HepG2 (cell line): ENCODE measurements around the gene RGMA. TPM values are rescaled to one million over a fixed set of nuclear protein-coding genes. Genes with fewer than 3 reads are reported as not detected.

Experiments used
- ATAC-seq: fragments of 200-7000 bp; cut with Tn5 transposase; 3 replicates; pipeline ENCODE4 v1.9.1; 2020; ENCODE audit warnings: mild to moderate bottlenecking, moderate library complexity
- BruUV-seq: library from RNA; stranded (reverse); fragments of 400-500 nt; replicated peaks from 2 replicates; lab custom pipeline; 2021; lab: Mats Ljungman, UMichigan
- CTCF ChIA-PET: fragments of 300-600 bp; formaldehyde crosslinking; extraction: SDS; loops from one replicate; lab custom pipeline; 2021; ENCODE audit warnings: low total read pairs, inconsistent platforms, low intra/inter-chr PET ratio; lab: Yijun Ruan, JAX
- POLR2A ChIA-PET: fragments of 350-600 bp; sonication (Branson Sonifier 250); formaldehyde crosslinking; loops from one replicate; lab custom pipeline; 2020; ENCODE audit warnings: antibody characterized with exemption, inconsistent platforms; lab: Yijun Ruan, JAX
- DNase-seq: peaks from one replicate; pipeline ENCODE4 v3.0.0-alpha.2; 2015; ENCODE audit warnings: low spot score
- FAIRE-seq: peaks from 3 replicates; lab custom pipeline; 2011; peaks lifted over from hg19 to GRCh38; lab: Jason Lieb, UNC
- H2AFZ ChIP-seq: one replicate; pipeline ENCODE4 v1.6.1; 2011; ENCODE audit warnings: low read length, inconsistent platforms
- H3K27ac ChIP-seq: fragments of 300-600 bp; 3 replicates; pipeline ENCODE4 v1.8.0; 2011; ENCODE audit warnings: mixed run types, mild to moderate bottlenecking, mixed read lengths, low read length, inconsistent platforms; ENCODE audit not compliant: insufficient read depth; ENCODE audit errors: extremely low read length
- H3K27me3 ChIP-seq, 2 experiments: fragments of 200-600 bp in 1 of 2; 2 replicates in 1 of 2; 3 replicates in 1 of 2; pipeline versions ENCODE4 v1.6.0 to v1.8.0; 2011; ENCODE audit warnings: low read length in 2 of 2, mild to moderate bottlenecking in 2 of 2, moderate library complexity in 2 of 2, inconsistent platforms in 1 of 2; ENCODE audit not compliant: insufficient read depth in 2 of 2, control insufficient read depth in 1 of 2
- H3K36me3 ChIP-seq, 2 experiments: fragments of 200-600 bp in 1 of 2; replicated peaks in 1 of 2; 2 replicates in 1 of 2; 3 replicates in 1 of 2; pipeline versions ENCODE4 v1.5.1 to v1.8.0; 2011; ENCODE audit warnings: low read length in 2 of 2, inconsistent platforms in 1 of 2; ENCODE audit not compliant: insufficient read depth in 2 of 2, control insufficient read depth in 1 of 2
- H3K4me1 ChIP-seq: 2 replicates; pipeline ENCODE4 v1.5.1; 2012; ENCODE audit warnings: low read length, inconsistent platforms; ENCODE audit not compliant: insufficient read depth
- H3K4me2 ChIP-seq: 2 replicates; pipeline ENCODE4 v1.6.0; 2011; ENCODE audit warnings: low read depth, low read length, inconsistent platforms
- H3K4me3 ChIP-seq, 3 experiments: fragments of 200-600 bp in 1 of 3; sonication (generic), shearing (Covaris generic) in 1 of 3; replicated peaks in 1 of 3; 2 replicates each; pipeline ENCODE4 v1.5.1; 2011 to 2016; ENCODE audit warnings: low read length in 3 of 3, inconsistent platforms in 2 of 3, low read depth in 2 of 3, mild to moderate bottlenecking in 2 of 3, control low read depth in 1 of 3, mixed read lengths in 1 of 3; ENCODE audit not compliant: insufficient read depth in 1 of 3
- H3K79me2 ChIP-seq: one replicate; pipeline ENCODE4 v1.6.1; 2011; ENCODE audit warnings: low read length, inconsistent platforms; ENCODE audit not compliant: insufficient read depth
- H3K9ac ChIP-seq: 2 replicates; pipeline ENCODE4 v1.6.0; 2011; ENCODE audit warnings: mild to moderate bottlenecking, low read depth, low read length, inconsistent platforms; ENCODE audit not compliant: insufficient read depth
- H3K9me3 ChIP-seq: 2 replicates; pipeline ENCODE4 v1.5.1; 2012; ENCODE audit warnings: mild to moderate bottlenecking, low read length
- H4K20me1 ChIP-seq: 2 replicates; pipeline ENCODE4 v1.6.0; 2011; ENCODE audit warnings: inconsistent platforms, mild to moderate bottlenecking, low read length, moderate library complexity; ENCODE audit not compliant: insufficient read depth
- AGO1 ChIP-seq: fragments of 200-400 bp; formaldehyde crosslinking; IDR thresholded peaks from 2 replicates; pipeline ENCODE4 v1.6.1; 2017; ENCODE audit warnings: mild to moderate bottlenecking, low read depth, low read length, moderate library complexity; ENCODE audit not compliant: poor library complexity, severe bottlenecking
- AGO2 ChIP-seq: fragments of 200-400 bp; formaldehyde crosslinking; optimal IDR thresholded peaks from 2 replicates; pipeline ENCODE3; 2017; ENCODE audit warnings: mild to moderate bottlenecking, low read depth, low read length, moderate library complexity
- DPF2 ChIP-seq: sonication (generic); formaldehyde crosslinking; IDR thresholded peaks from 2 replicates; pipeline ENCODE4 v1.4.0; 2020; ENCODE audit warnings: mild to moderate bottlenecking, low read depth, missing genetic modification reagents, borderline replicate concordance
- KLF12 ChIP-seq: sonication (generic); formaldehyde crosslinking; IDR thresholded peaks from 2 replicates; pipeline ENCODE4 v1.4.0; 2020; ENCODE audit warnings: missing genetic modification reagents, borderline replicate concordance
- PHB2 ChIP-seq: fragments of 450-650 bp; IDR thresholded peaks from 2 replicates; pipeline ENCODE4 v1.6.1; 2018; ENCODE audit not compliant: partially characterized antibody
- POLR2G ChIP-seq: fragments of 200-400 bp; formaldehyde crosslinking; IDR thresholded peaks from 2 replicates; pipeline ENCODE4 v1.6.1; 2018; ENCODE audit warnings: mild to moderate bottlenecking, low read depth, low read length, moderate library complexity
- SP140L ChIP-seq: sonication (generic); formaldehyde crosslinking; IDR thresholded peaks from 2 replicates; pipeline ENCODE4 v1.4.0; 2020; ENCODE audit warnings: missing genetic modification reagents, borderline replicate concordance
- XRCC5 ChIP-seq: fragments of 200-400 bp; formaldehyde crosslinking; optimal IDR thresholded peaks from 2 replicates; pipeline ENCODE3; 2017; ENCODE audit warnings: mild to moderate bottlenecking, low read length
- ZNF564 ChIP-seq: sonication (generic); formaldehyde crosslinking; IDR thresholded peaks from 2 replicates; pipeline ENCODE4 v1.8.1; 2023; ENCODE audit warnings: mild to moderate bottlenecking, missing genetic modification reagents
- ZNF781 ChIP-seq: sonication (generic); formaldehyde crosslinking; IDR thresholded peaks from 2 replicates; pipeline ENCODE4 v1.5.1; 2020; ENCODE audit warnings: borderline replicate concordance, mild to moderate bottlenecking, missing genetic modification reagents; ENCODE audit errors: not compliant biosample characterization
- WGBS: methylation state at CpG from one replicate; pipeline ENCODE4 v1.1.6; 2017; ENCODE audit warnings: low lambda C conversion rate; 5-methylcytosine and 5-hydroxymethylcytosine counted together
- in situ Hi-C: cut with HindIII; loops from 2 replicates; pipeline ENCODE4 v1.10.0; 2017; ENCODE audit warnings: low pct_unique_long_range_greater_than_20kb; ENCODE audit not compliant: extremely low pct_ligation_motif_present
- intact Hi-C: fragments of 100-400 bp; cut with micrococcal nuclease; formaldehyde crosslinking; loops from one replicate; pipeline ENCODE4 v1.10.0; 2022; ENCODE audit not compliant: unreplicated experiment
- polyA plus RNA-seq, 8 experiments: library from polyadenylated mRNA; depleted of rRNA in 3 of 8; stranded (reverse) in 7 of 8; unstranded in 1 of 8; fragments of >200 nt; fragmentation: Illumina TruSeq in 4 of 8; extraction: Trizol in 4 of 8; gene quantifications; 2 replicates each; pipeline versions ENCODE4 v1.2.1 to v1.2.3, GENCODE V29; 2011 to 2016; ENCODE audit warnings: low read depth in 4 of 8, missing spikeins in 1 of 8, mixed read lengths in 1 of 8; ENCODE audit not compliant: insufficient read depth in 1 of 8
- total RNA-seq, 5 experiments: library from RNA; depleted of rRNA; stranded (reverse); fragments of >200 nt; fragmentation: Illumina TruSeq; extraction: Trizol; gene quantifications; 2 replicates each; pipeline ENCODE4 v1.2.3, GENCODE V29; 2016; ENCODE audit warnings: low read depth in 1 of 5

The RGMA gene
- total and polyA plus RNA-seq, 2 of the 13 experiments (the other 11 are each of a cell fraction or from before 2014, with no cell fraction given): not detected

GRCh38 chr15:93029214-93029835 is 59.7 kb downstream of the RGMA start:
- in situ Hi-C loops: no loop called here
- H4K20me1 ChIP-seq: peaks cover 12% of the 10 kb centered on the region; the same call in 1 of the 2 replicates
- TF ChIP-seq ZNF564 (CRISPR knock-in tag) (no peak), XRCC5 (no peak), SP140L (no peak), ZNF781 (CRISPR knock-in tag) (no peak), KLF12 (CRISPR knock-in tag) (no peak), AGO2 (peak; percentile 10), AGO1 (peak; percentile 1), DPF2 (CRISPR knock-in tag) (no peak), POLR2G (peak; percentile 36), PHB2 (no peak)
- H3K9me3 ChIP-seq: no peaks in the 10 kb centered on the region
- intact Hi-C loops: no loop called here
- FAIRE-seq (no peak), ATAC-seq (peak; percentile 2), DNase-seq (no peak)
- H3K4me3 ChIP-seq: no peak overlapping the region
- H3K27ac ChIP-seq: no peak overlapping the region
- 0 out of 5 replicates have a peak, but pooled peaks cover 0 to 8% of the 10 kb centered on the region in 2 experiments for H3K27me3 ChIP-seq
- no TSS peak for BruUV-seq
- POLR2A ChIA-PET: no interaction called here
- H3K79me2 ChIP-seq: no peaks in the 10 kb centered on the region
- H3K4me1 ChIP-seq: peaks cover 19% of the 10 kb centered on the region
- H3K9ac ChIP-seq: no peak overlapping the region
- H3K4me2 ChIP-seq: peak overlapping the region; percentile 79
- H2AFZ ChIP-seq: no peak overlapping the region
- CTCF ChIA-PET: interaction anchor here (2.8 kb wide), 1 partner anchor 1090 kb away, joined by 30 read pairs; no protein-coding TSS in a partner anchor
- 40% methylated on average over 10 of the region's 17 CpGs for WGBS
- H3K36me3 ChIP-seq: peaks cover 15 to 26% of the 10 kb centered on the region in 2 experiments; a peak in 4 of 5 replicates
